Hematopoietic multipotent progenitor cell (in vitro differentiated cells): ENCODE data around the gene RNASEH1. TPM values are rescaled to one million over a fixed set of nuclear protein-coding genes. Genes with fewer than 3 reads are reported as not detected.

Source experiments
- total RNA-seq: library from RNA; depleted of rRNA; stranded (reverse); fragments of >200 nt; gene quantifications from one replicate; pipeline ENCODE4 v1.2.3, GENCODE V29; 2012

RNASEH1 gene
- total RNA-seq, 1 donor: 10.8 TPM

Other genes starting within 250 kb of the RNASEH1 start
- gene EIPR1, start 180.5 kb downstream of the RNASEH1 start, total RNA-seq: 45.8 TPM
- 77.6 TPM for gene TRAPPC12, start 178.6 kb downstream of the RNASEH1 start, total RNA-seq
- 12.9 TPM for gene ADI1, start 38.8 kb downstream of the RNASEH1 start, total RNA-seq
- 1,199 TPM for gene RPS7, start 16.9 kb upstream of the RNASEH1 start, total RNA-seq
- not detected for gene COLEC11, start 36.8 kb upstream of the RNASEH1 start, total RNA-seq
- not detected for gene ALLC, start 99.9 kb upstream of the RNASEH1 start, total RNA-seq
- gene DCDC2C, start 145.2 kb upstream of the RNASEH1 start, total RNA-seq: not detected